Kasumi-1 (cell line): ENCODE data around the gene ADAM33.

ENCODE experiments used
- DNase-seq, 2 experiments: peaks; one replicate each; lab custom pipeline; 2025; lab: John Stamatoyannopoulos, UW

ADAM33 gene

GRCh38 chr20:3645309-3646066, 36.3 kb downstream of the ADAM33 start:
- DNase-seq = no peak

GRCh38 chr20:3640259-3640658, 41.6 kb downstream of the ADAM33 start:
- DNase-seq = no peak

GRCh38 chr20:3635346-3635745, 46.5 kb downstream of the ADAM33 start:
- no peak for DNase-seq

- DNase-seq = no peak
These were observed 47.8 kb downstream of the ADAM33 start for GRCh38 chr20:3633913-3634478.

GRCh38 chr20:3632311-3633004, 49.4 kb downstream of the ADAM33 start:
- no peak for DNase-seq

- no peak for DNase-seq
These were observed 50.3 kb downstream of the ADAM33 start for GRCh38 chr20:3631534-3631933.

- DNase-seq = no peak
These were observed 51.4 kb downstream of the ADAM33 start for GRCh38 chr20:3630429-3630828.

- DNase-seq = no peak
These were observed 51.9 kb downstream of the ADAM33 start for GRCh38 chr20:3629893-3630292.

- DNase-seq = no peak
These were observed 53.1 kb downstream of the ADAM33 start for GRCh38 chr20:3628502-3629314.

GRCh38 chr20:3627476-3627875, 54.3 kb downstream of the ADAM33 start:
- DNase-seq = no peak

GRCh38 chr20:3622406-3622805, 59.4 kb downstream of the ADAM33 start:
- no peak for DNase-seq

- DNase-seq = peak in 1 of 2 experiments; percentile 5
These were observed 60.7 kb downstream of the ADAM33 start for GRCh38 chr20:3621111-3621510.
